ENCODE measurements around the gene CCNQ.

Gene CCNQ

GRCh38 chrX:153596981-153597750 is 1.8 kb downstream of the CCNQ start:
- no peak for DNase-seq (ENCODE audit: low read depth in 4 of 4, low spot score in 1 of 4)

GRCh38 chrX:153595859-153596857 is 2.8 kb downstream of the CCNQ start:
- no peak for DNase-seq (ENCODE audit: low read depth in 4 of 4, low spot score in 1 of 4)

GRCh38 chrX:153595387-153595786 is 3.6 kb downstream of the CCNQ start:
- DNase-seq (ENCODE audit: low read depth in 4 of 4, low spot score in 1 of 4), result no peak

DNA sequence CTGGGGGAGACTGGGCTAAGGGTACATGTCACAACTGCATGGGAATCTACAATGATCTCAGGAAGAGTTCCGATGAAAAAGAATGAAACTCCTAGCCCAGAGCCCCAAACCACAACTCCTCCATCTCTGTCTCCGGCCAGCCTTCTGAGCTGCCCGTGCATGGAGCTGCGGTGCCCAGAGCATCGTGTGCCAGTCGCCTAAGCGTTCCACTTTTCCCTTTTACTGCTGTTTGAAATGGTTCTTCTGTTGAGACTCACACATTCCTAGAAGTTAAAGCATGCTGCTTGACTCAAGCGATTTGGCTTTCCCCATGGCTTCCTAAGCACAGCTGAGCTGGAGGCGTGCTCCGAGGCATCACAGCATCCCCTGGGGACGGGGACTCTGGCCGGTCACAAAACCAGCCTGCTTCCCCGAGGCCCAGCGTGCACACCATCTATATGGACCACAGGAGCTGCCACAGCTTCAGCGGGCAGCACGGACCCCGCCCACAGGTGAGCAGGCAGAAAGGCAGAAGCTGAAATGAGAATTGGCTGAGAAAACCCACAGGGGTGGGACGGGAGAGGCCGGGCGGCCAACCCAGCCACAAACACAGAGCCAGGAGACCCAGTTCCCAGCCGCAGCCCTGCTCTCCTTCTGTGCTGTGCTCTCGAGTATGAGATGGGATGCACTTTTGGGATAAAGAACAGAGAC is 5.0 kb downstream of the CCNQ start:
- no peak for DNase-seq (ENCODE audit: low read depth in 4 of 4, low spot score in 1 of 4)

DNA sequence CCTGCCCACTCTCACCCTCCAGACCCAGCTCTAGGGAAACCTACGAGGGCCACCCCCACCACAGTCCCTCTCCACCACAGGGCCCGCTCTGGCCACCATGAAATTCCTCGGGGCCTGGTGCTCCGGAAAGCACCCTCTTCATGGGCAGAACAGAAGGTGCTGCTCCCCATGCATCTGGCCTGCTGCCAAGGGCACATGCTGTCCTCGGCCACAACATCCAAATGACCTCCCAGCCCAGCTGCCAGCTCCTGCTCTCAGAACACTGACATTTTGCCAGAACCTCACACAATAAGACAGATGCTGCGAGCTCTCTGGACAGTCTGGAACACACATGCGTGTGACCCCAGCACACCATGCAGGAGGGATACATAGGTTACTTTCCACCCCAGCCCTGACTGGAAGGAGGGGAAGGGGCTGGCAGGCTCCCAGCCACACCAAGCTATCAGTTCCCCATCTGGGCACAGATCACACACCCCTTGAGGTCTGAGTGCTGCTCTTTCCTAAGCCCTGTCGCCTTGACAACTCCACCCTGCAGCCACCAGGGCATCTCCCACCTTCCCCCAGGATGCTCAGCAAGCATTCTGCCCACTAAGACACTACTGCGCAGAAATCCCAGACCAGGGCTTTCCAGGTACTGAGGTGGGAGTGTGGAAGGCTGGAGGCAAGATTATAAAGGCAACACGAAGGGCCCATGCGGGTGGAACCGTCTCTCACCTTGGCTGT is 5.8 kb downstream of the CCNQ start:
- no peak for DNase-seq (ENCODE audit: low read depth in 4 of 4, low spot score in 1 of 4)

GRCh38 chrX:153592091-153592833 is 6.7 kb downstream of the CCNQ start:
- no peak for DNase-seq (ENCODE audit: low read depth in 4 of 4, low spot score in 1 of 4)

DNA sequence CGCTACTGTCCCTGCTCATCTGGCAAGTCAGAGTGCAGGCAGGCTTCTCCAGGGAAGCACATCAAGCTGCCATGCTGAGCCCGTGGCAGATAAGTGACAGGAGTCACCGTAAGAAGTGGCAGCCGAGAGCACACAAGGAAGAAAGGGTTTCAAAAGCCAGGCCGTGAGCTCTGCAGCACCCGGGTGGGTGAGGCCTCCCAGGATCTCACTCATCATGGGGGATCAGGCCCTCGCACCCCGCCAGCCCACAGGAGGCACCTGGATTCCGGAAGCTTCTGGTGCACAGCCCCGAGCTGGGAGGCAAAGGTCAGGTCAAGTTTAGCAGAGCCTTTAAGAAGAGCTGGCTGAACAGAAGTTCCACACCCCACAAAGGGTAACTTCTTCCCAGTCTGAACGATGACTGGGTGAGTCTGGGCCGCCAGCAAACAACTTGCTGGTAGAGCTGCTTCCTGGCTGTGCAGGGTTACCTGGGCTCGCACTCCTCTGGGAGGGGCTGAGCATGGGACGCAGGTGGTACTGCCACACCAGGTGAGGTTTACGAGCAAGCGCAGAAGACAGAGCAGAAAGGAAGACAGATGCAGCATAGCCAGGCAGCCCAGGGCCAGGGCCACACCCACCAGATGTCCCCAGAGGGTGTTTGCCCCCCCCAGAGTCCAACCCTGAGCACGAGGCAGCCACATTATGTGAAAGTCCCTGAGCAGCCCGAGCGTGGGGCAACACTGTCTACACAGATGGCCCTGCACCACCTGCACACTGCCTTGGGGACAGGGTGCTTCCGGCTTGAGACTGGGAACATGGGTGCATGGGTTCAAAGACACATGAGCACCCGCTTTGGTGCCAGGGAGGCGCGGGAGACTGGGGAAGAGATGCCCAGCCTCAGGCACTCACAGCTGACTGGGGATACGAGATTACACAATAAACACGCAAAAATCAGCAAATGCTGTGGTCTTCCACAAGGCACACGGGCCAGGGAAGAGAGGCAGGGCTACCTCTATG is 7.7 kb downstream of the CCNQ start:
- no peak for DNase-seq (ENCODE audit: low read depth in 4 of 4, low spot score in 1 of 4)

DNA sequence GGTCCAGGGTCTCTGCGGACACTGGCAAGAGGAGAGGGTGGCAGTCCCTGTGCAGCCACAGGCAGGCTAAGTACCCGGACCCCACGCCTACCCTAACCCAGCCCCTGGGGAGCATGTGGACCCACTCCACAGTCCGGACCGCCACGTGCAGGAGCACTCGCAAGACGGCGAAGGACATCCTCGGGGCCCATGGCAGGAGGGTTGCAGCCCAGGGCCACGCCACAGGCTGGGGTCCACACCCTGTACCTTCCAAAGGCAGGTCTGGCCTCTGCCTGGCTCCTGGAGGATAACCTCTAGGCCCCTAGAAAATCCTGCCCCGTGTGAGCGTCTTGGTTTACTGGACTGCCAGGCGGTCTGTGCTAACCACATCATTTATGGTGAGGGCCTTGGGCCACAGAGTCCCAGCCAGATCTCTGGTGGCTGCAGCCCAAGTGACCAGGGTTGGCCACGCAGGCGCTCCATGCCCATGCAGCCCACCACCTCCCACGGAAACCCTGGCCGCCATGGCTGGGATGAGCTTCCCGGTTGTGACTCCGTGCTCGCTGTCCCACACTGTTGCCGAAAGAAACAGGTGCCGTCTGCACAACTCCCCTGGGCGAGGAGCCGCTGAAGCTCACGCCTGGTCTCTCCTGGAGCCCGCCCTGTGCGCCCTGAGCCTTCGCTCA is 10.0 kb downstream of the CCNQ start:
- no peak for DNase-seq (ENCODE audit: low read depth in 4 of 4, low spot score in 1 of 4)

DNA sequence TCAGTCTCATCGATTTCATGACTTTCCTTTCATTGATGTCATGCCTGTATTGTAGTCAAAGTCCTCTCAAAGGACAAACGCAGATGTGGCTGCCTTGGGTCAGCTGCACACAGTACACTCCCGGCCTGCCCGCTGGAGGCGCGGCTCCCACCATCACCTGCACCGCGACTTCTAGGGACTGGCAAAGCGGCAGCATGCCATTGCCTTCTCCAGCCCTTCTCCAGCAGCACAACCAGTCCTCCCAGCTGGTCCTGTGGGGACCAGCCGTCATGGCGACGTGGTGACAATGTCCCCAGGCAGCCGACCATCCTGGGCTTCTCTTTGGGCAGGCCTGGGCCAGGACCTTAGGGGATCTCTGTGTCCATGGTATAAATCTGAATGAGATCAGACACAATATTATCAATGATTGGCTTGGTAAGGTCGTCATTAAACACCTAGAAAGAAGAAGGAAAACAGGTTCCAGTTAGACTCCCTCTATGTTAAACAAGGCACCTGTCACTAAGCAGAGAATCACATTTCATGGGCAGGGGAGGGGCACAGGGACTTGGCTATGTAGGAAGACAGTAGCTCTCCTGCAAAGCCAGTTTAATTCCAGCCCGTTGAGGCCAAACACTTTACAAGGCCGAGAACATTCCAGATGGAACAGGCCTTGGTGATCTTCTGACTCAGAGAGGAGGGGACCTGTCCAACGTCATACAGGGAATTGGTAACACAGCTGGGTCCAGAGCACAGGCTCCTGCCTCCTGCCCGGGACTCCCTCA is 10.7 kb downstream of the CCNQ start:
- DNase-seq (ENCODE audit: low read depth in 4 of 4, low spot score in 1 of 4), result no peak

DNA sequence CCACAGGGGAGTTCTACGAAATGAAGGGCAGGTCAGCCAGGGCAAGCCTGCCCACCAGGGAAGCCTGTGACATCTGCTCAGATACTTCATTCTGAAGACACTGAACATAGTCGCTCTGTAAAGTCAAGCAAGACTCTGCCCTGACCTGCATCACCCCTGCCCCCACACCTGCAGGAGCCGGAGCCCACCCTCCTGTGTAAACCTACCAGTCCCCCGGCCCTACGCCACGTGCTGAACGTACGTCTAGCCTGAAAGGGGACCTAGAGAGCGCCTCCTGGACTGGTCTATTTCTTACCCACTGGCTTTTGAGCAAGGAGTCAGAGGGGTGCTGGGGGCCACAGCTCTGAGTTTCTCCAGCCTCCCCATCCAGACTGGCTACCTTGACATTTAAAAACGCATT is 11.6 kb downstream of the CCNQ start:
- DNase-seq (ENCODE audit: low read depth in 4 of 4, low spot score in 1 of 4), result no peak

DNA sequence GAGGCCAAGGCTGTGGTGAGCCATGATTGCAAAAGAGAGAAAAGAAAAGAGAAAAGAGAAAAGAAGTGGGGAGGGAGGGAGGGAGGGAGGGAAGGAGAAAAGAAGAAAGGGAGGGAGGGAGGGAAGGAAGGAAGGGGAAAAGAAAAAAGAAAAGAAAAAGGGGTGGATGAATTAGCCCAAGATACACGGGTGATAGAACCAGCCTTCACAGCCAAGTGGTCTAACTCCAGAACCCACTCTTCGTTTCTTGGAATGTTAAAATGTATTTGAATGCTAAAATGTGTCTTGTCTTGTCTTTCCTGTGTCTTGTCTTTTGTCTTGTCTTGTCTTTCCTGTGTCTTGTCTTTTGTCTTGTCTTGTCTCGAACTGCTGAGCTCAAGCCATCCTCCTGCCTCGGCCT is 13.1 kb downstream of the CCNQ start:
- DNase-seq (ENCODE audit: low read depth in 4 of 4, low spot score in 1 of 4), result no peak

DNA sequence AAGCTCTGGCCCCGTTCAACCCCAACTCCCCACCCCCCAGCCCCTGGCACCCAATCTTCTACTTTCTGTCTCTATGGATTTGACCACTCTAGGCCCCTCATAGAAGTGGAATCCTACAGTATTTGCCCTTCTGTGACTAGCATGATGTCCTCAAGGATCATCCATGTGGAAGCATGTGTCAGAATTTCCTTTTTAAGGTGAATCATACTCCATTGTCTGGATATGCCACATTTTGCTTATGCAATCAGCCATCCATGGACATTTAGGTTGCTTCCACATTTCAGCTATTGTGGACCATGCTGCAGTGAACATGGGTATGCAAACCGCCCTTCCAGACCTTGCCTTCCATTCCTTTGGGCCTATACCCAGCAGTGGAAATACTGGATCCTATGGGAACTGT is 15.5 kb downstream of the CCNQ start:
- DNase-seq (ENCODE audit: low read depth in 4 of 4, low spot score in 1 of 4), result no peak

- peak; percentile 3 to 46 (median 34) for DNase-seq (ENCODE audit: low read depth in 4 of 4, low spot score in 1 of 4)
Observed at GRCh38 chrX:153582896-153583295, 16.0 kb downstream of the CCNQ start.

- DNase-seq (ENCODE audit: low read depth in 4 of 4, low spot score in 1 of 4), result no peak
Observed at GRCh38 chrX:153580700-153581386, 18.1 kb downstream of the CCNQ start.

DNA sequence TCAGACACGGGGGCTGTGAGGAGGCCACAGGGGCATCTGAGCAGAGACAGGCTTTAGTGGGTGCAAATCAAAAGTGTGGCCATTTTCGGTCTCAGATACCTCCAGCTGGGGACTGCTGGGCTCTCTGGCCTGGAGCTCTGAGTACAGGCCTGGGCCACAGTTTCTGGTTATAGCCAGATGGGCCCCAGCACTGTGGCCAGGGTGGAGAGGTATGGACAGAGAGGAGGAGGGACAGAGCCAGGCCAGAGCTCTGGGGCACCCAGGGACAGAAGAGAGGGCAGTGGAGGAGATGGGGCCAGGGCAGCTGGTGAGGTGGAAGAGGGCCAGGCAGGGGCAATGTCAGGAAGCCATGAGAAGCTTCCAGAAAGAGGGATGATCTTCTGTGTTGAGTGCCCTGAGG is 20.1 kb downstream of the CCNQ start:
- DNase-seq (ENCODE audit: low read depth in 4 of 4, low spot score in 1 of 4), result no peak

- no peak for DNase-seq (ENCODE audit: low read depth in 4 of 4, low spot score in 1 of 4)
Observed at GRCh38 chrX:153578200-153578835, 20.6 kb downstream of the CCNQ start.

- DNase-seq (ENCODE audit: low read depth in 4 of 4, low spot score in 1 of 4), result no peak
Observed at GRCh38 chrX:153576961-153577360, 22.0 kb downstream of the CCNQ start.
